HepG2 (cell line): Measurements from ENCODE around the gene TALDO1. TPM values are rescaled to one million over a fixed set of nuclear protein-coding genes. Genes with fewer than 3 reads are reported as not detected.

Experiments
- ATAC-seq: fragments of 200-7000 bp; cut with Tn5 transposase; 3 replicates; pipeline ENCODE4 v1.9.1; 2020; ENCODE audit warnings: mild to moderate bottlenecking, moderate library complexity
- BruUV-seq: library from RNA; stranded (reverse); fragments of 400-500 nt; replicated peaks from 2 replicates; lab custom pipeline; 2021; lab: Mats Ljungman, UMichigan
- CTCF ChIA-PET: fragments of 300-600 bp; formaldehyde crosslinking; extraction: SDS; loops from one replicate; lab custom pipeline; 2021; ENCODE audit warnings: low total read pairs, inconsistent platforms, low intra/inter-chr PET ratio; lab: Yijun Ruan, JAX
- POLR2A ChIA-PET: fragments of 350-600 bp; sonication (Branson Sonifier 250); formaldehyde crosslinking; loops from one replicate; lab custom pipeline; 2020; ENCODE audit warnings: antibody characterized with exemption, inconsistent platforms; lab: Yijun Ruan, JAX
- DNase-seq: peaks from one replicate; pipeline ENCODE4 v3.0.0-alpha.2; 2015; ENCODE audit warnings: low spot score
- FAIRE-seq: peaks from 3 replicates; lab custom pipeline; 2011; peaks lifted over from hg19 to GRCh38; lab: Jason Lieb, UNC
- H2AFZ ChIP-seq: one replicate; pipeline ENCODE4 v1.6.1; 2011; ENCODE audit warnings: low read length, inconsistent platforms
- H3K27ac ChIP-seq: fragments of 300-600 bp; 3 replicates; pipeline ENCODE4 v1.8.0; 2011; ENCODE audit warnings: mixed run types, mild to moderate bottlenecking, mixed read lengths, low read length, inconsistent platforms; ENCODE audit not compliant: insufficient read depth; ENCODE audit errors: extremely low read length
- H3K27me3 ChIP-seq, 2 experiments: fragments of 200-600 bp in 1 of 2; 2 replicates in 1 of 2; 3 replicates in 1 of 2; pipeline versions ENCODE4 v1.6.0 to v1.8.0; 2011; ENCODE audit warnings: low read length in 2 of 2, mild to moderate bottlenecking in 2 of 2, moderate library complexity in 2 of 2, inconsistent platforms in 1 of 2; ENCODE audit not compliant: insufficient read depth in 2 of 2, control insufficient read depth in 1 of 2
- H3K36me3 ChIP-seq, 2 experiments: fragments of 200-600 bp in 1 of 2; replicated peaks in 1 of 2; 2 replicates in 1 of 2; 3 replicates in 1 of 2; pipeline versions ENCODE4 v1.5.1 to v1.8.0; 2011; ENCODE audit warnings: low read length in 2 of 2, inconsistent platforms in 1 of 2; ENCODE audit not compliant: insufficient read depth in 2 of 2, control insufficient read depth in 1 of 2
- H3K4me1 ChIP-seq: 2 replicates; pipeline ENCODE4 v1.5.1; 2012; ENCODE audit warnings: low read length, inconsistent platforms; ENCODE audit not compliant: insufficient read depth
- H3K4me2 ChIP-seq: 2 replicates; pipeline ENCODE4 v1.6.0; 2011; ENCODE audit warnings: low read depth, low read length, inconsistent platforms
- H3K4me3 ChIP-seq, 3 experiments: fragments of 200-600 bp in 1 of 3; sonication (generic), shearing (Covaris generic) in 1 of 3; replicated peaks in 1 of 3; 2 replicates each; pipeline ENCODE4 v1.5.1; 2011 to 2016; ENCODE audit warnings: low read length in 3 of 3, inconsistent platforms in 2 of 3, low read depth in 2 of 3, mild to moderate bottlenecking in 2 of 3, control low read depth in 1 of 3, mixed read lengths in 1 of 3; ENCODE audit not compliant: insufficient read depth in 1 of 3
- H3K79me2 ChIP-seq: one replicate; pipeline ENCODE4 v1.6.1; 2011; ENCODE audit warnings: low read length, inconsistent platforms; ENCODE audit not compliant: insufficient read depth
- H3K9ac ChIP-seq: 2 replicates; pipeline ENCODE4 v1.6.0; 2011; ENCODE audit warnings: mild to moderate bottlenecking, low read depth, low read length, inconsistent platforms; ENCODE audit not compliant: insufficient read depth
- H3K9me3 ChIP-seq: 2 replicates; pipeline ENCODE4 v1.5.1; 2012; ENCODE audit warnings: mild to moderate bottlenecking, low read length
- H4K20me1 ChIP-seq: 2 replicates; pipeline ENCODE4 v1.6.0; 2011; ENCODE audit warnings: inconsistent platforms, mild to moderate bottlenecking, low read length, moderate library complexity; ENCODE audit not compliant: insufficient read depth
- AHR ChIP-seq: IDR thresholded peaks from 2 replicates; pipeline ENCODE4 v1.6.1; 2018; ENCODE audit warnings: missing genetic modification reagents, missing compliant biosample characterization
- CAMTA2 ChIP-seq: sonication (generic); formaldehyde crosslinking; IDR thresholded peaks from 2 replicates; pipeline ENCODE4 v1.4.0; 2020; ENCODE audit warnings: mild to moderate bottlenecking, missing genetic modification reagents, borderline replicate concordance
- HOXA3 ChIP-seq: sonication (generic); formaldehyde crosslinking; IDR thresholded peaks from 2 replicates; pipeline ENCODE4 v1.5.0; 2020; ENCODE audit warnings: missing genetic modification reagents
- JARID2 ChIP-seq: sonication (generic); formaldehyde crosslinking; IDR thresholded peaks from 2 replicates; pipeline ENCODE4 v1.8.1; 2023; ENCODE audit warnings: missing genetic modification reagents, inconsistent platforms; ENCODE audit not compliant: insufficient replicate concordance
- NFKB2 ChIP-seq: sonication (generic); formaldehyde crosslinking; IDR thresholded peaks from 2 replicates; pipeline ENCODE4 v1.4.0; 2020; ENCODE audit warnings: missing genetic modification reagents, borderline replicate concordance
- NR2F6 ChIP-seq, 2 experiments: IDR thresholded peaks; 2 replicates each; pipeline ENCODE4 v1.6.1; 2016; ENCODE audit warnings: antibody characterized with exemption in 1 of 2, mild to moderate bottlenecking in 1 of 2
- PCBP2 ChIP-seq: fragments of 200-400 bp; formaldehyde crosslinking; optimal IDR thresholded peaks from 2 replicates; pipeline ENCODE3; 2018; ENCODE audit warnings: low read length, low read depth; ENCODE audit not compliant: poor library complexity, severe bottlenecking
- POLR2G ChIP-seq: fragments of 200-400 bp; formaldehyde crosslinking; IDR thresholded peaks from 2 replicates; pipeline ENCODE4 v1.6.1; 2018; ENCODE audit warnings: mild to moderate bottlenecking, low read depth, low read length, moderate library complexity
- TCF12 ChIP-seq, 2 experiments: fragments of 450-650 bp in 1 of 2; sonication (generic) in 1 of 2; formaldehyde crosslinking in 1 of 2; IDR thresholded peaks; 2 replicates each; pipeline versions ENCODE4 v1.6.1 to v1.8.0; 2017 to 2022; ENCODE audit warnings: antibody characterized with exemption in 1 of 2, mild to moderate bottlenecking in 1 of 2, missing genetic modification reagents in 1 of 2, moderate library complexity in 1 of 2
- ZKSCAN8 ChIP-seq: IDR thresholded peaks from 2 replicates; pipeline ENCODE4 v1.6.1; 2016; ENCODE audit warnings: borderline replicate concordance, missing genetic modification reagents, missing compliant biosample characterization
- ZNF160 ChIP-seq: sonication (generic); formaldehyde crosslinking; IDR thresholded peaks from 2 replicates; pipeline ENCODE4 v1.8.0; 2022; ENCODE audit warnings: mild to moderate bottlenecking, inconsistent platforms, missing genetic modification reagents
- ZNF232 ChIP-seq: sonication (generic); formaldehyde crosslinking; IDR thresholded peaks from 2 replicates; pipeline ENCODE4 v1.4.0; 2020; ENCODE audit warnings: missing genetic modification reagents, borderline replicate concordance
- ZNF33A ChIP-seq: sonication (generic); formaldehyde crosslinking; IDR thresholded peaks from 2 replicates; pipeline ENCODE4 v1.5.1; 2020; ENCODE audit warnings: missing genetic modification reagents, mild to moderate bottlenecking, moderate library complexity, borderline replicate concordance
- ZNF546 ChIP-seq: sonication (generic); formaldehyde crosslinking; conservative IDR thresholded peaks from 2 replicates; pipeline ENCODE4 v1.8.1; 2023; ENCODE audit warnings: mild to moderate bottlenecking, missing genetic modification reagents
- ZNF614 ChIP-seq: IDR thresholded peaks from 2 replicates; pipeline ENCODE4 v1.6.1; 2018; ENCODE audit warnings: missing biosample characterization, missing genetic modification reagents, inconsistent platforms, borderline replicate concordance
- ZNF839 ChIP-seq: sonication (generic); formaldehyde crosslinking; IDR thresholded peaks from 2 replicates; pipeline ENCODE4 v1.4.0; 2020; ENCODE audit warnings: missing genetic modification reagents, mild to moderate bottlenecking, borderline replicate concordance
- ZSCAN31 ChIP-seq: sonication (generic); formaldehyde crosslinking; IDR thresholded peaks from 2 replicates; pipeline ENCODE4 v1.5.0; 2020; ENCODE audit warnings: low read depth, mild to moderate bottlenecking, missing genetic modification reagents
- WGBS: methylation state at CpG from one replicate; pipeline ENCODE4 v1.1.6; 2017; ENCODE audit warnings: low lambda C conversion rate; 5-methylcytosine and 5-hydroxymethylcytosine counted together
- in situ Hi-C: cut with HindIII; loops from 2 replicates; pipeline ENCODE4 v1.10.0; 2017; ENCODE audit warnings: low pct_unique_long_range_greater_than_20kb; ENCODE audit not compliant: extremely low pct_ligation_motif_present
- intact Hi-C: fragments of 100-400 bp; cut with micrococcal nuclease; formaldehyde crosslinking; loops from one replicate; pipeline ENCODE4 v1.10.0; 2022; ENCODE audit not compliant: unreplicated experiment
- polyA plus RNA-seq, 8 experiments: library from polyadenylated mRNA; depleted of rRNA in 3 of 8; stranded (reverse) in 7 of 8; unstranded in 1 of 8; fragments of >200 nt; fragmentation: Illumina TruSeq in 4 of 8; extraction: Trizol in 4 of 8; gene quantifications; 2 replicates each; pipeline versions ENCODE4 v1.2.1 to v1.2.3, GENCODE V29; 2011 to 2016; ENCODE audit warnings: low read depth in 4 of 8, missing spikeins in 1 of 8, mixed read lengths in 1 of 8; ENCODE audit not compliant: insufficient read depth in 1 of 8
- total RNA-seq, 5 experiments: library from RNA; depleted of rRNA; stranded (reverse); fragments of >200 nt; fragmentation: Illumina TruSeq; extraction: Trizol; gene quantifications; 2 replicates each; pipeline ENCODE4 v1.2.3, GENCODE V29; 2016; ENCODE audit warnings: low read depth in 1 of 5
- TF ChIP-seq, protein P1 (sequence below): sonication (generic); formaldehyde crosslinking; IDR thresholded peaks from 2 replicates; pipeline ENCODE4 v1.8.1; 2023; ENCODE audit warnings: mild to moderate bottlenecking, missing genetic modification reagents
- TF ChIP-seq, protein P2 (sequence below): IDR thresholded peaks from 2 replicates; pipeline ENCODE4 v1.6.1; 2016; ENCODE audit warnings: missing compliant biosample characterization, missing genetic modification reagents, borderline replicate concordance

Gene TALDO1
- total and polyA plus RNA-seq, 2 of the 13 experiments (the other 11 are each of a cell fraction or from before 2014, with no cell fraction given), result 107 to 240 TPM

DNA sequence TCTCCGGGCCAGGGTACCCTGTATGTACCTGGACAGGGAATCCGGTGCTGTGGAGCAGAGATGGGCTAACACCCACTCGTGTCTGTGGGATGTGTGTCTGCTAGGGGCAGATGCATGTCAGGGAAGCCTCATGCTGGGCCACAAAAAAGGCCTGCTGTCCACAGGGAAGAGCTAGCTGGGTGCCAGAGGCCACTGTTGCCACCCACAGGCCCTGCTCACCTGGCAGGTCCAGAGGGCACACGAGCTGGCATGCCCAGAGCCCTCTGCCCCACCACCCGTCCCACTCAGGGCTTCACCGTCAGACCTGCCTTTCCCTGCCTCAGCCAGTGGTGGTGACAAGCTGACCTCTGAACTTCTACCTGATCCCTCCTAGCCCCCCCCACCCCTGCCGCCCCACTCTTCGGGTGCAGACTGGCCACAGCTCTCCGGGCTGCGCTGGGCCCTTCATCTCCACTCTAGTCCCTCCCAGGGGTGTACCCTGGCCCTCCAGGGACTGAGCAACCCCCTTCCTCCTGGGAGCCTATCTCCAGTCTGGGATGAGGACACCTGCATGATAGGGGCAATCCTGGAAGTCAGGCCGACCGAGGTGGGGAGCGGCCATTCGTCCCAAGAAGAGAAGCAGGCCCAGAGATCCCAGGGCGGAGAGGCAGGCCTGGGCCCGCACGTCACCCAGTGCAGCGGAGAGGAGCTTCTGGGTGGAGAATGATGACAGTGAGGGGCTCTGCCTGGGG lies 49.5 kb downstream of the TALDO1 start:
- ATAC-seq (peak; percentile 30), DNase-seq (peak; percentile 30)
- CTCF ChIA-PET, result no interaction called here
- no peak for TF ChIP-seq ZKSCAN8
- peak; percentile 49; the same call in 1 of the 2 replicates for TF ChIP-seq ZNF839 (CRISPR knock-in tag)
- peak; percentile 21; the same call in 1 of the 2 replicates for TF ChIP-seq ZSCAN31
- TF ChIP-seq ZNF160 (CRISPR knock-in tag), result peak; percentile 10; the same call in 1 of the 2 replicates
- 0 out of 2 replicates have a peak, but pooled peaks have one; percentile 24 for TF ChIP-seq CAMTA2
- no peak for TF ChIP-seq JARID2 (CRISPR knock-in tag)
- no peak for TF ChIP-seq ZNF33A
- no peak for TF ChIP-seq AHR (CRISPR knock-in tag)
- TF ChIP-seq, protein P1, sequence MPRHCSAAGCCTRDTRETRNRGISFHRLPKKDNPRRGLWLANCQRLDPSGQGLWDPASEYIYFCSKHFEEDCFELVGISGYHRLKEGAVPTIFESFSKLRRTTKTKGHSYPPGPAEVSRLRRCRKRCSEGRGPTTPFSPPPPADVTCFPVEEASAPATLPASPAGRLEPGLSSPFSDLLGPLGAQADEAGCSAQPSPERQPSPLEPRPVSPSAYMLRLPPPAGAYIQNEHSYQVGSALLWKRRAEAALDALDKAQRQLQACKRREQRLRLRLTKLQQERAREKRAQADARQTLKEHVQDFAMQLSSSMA, result 0 out of 2 replicates have a peak, but pooled peaks have one; percentile 14
- TF ChIP-seq ZNF614 (CRISPR knock-in tag), result 0 out of 2 replicates have a peak, but pooled peaks have one; percentile 4
- no peak for TF ChIP-seq PCBP2
- no peak; the same call in 1 of the 2 replicates for TF ChIP-seq NR2F6 (IDR thresholded peaks at IDR 0.05)
- TF ChIP-seq NR2F6 (CRISPR knock-in tag; IDR thresholded peaks at IDR 0.05), result peak; percentile 17; the same call in 1 of the 2 replicates
- no peak for TF ChIP-seq TCF12 (IDR thresholded peaks at IDR 0.05)
- 0 out of 2 replicates have a peak, but pooled peaks have one; percentile 66 for TF ChIP-seq TCF12 (CRISPR knock-in tag; IDR thresholded peaks at IDR 0.05)
- 0 out of 2 replicates have a peak, but pooled peaks have one; percentile 15 for TF ChIP-seq ZNF546 (CRISPR knock-in tag)
- TF ChIP-seq HOXA3 (CRISPR knock-in tag), result peak; percentile 17; the same call in 1 of the 2 replicates
- TF ChIP-seq NFKB2 (CRISPR knock-in tag), result no peak
- peak; percentile 19; the same call in 1 of the 2 replicates for TF ChIP-seq POLR2G
- TF ChIP-seq ZNF232, result 0 out of 2 replicates have a peak, but pooled peaks have one; percentile 21
- TF ChIP-seq, protein P2, sequence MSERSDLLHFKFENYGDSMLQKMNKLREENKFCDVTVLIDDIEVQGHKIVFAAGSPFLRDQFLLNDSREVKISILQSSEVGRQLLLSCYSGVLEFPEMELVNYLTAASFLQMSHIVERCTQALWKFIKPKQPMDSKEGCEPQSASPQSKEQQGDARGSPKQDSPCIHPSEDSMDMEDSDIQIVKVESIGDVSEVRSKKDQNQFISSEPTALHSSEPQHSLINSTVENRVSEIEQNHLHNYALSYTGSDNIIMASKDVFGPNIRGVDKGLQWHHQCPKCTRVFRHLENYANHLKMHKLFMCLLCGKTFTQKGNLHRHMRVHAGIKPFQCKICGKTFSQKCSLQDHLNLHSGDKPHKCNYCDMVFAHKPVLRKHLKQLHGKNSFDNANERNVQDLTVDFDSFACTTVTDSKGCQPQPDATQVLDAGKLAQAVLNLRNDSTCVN, result 0 out of 2 replicates have a peak, but pooled peaks have one; percentile 17

More for the DNA sequence above, 49.5 kb downstream of the TALDO1 start:
- no peak for FAIRE-seq
- no TSS peak for BruUV-seq
- H3K79me2 ChIP-seq, result peaks cover 4% of the 10 kb centered on the region
- in situ Hi-C loops (no loop called here), intact Hi-C loops (no loop called here)
- WGBS, result 0% methylated on average over 8 of the region's 18 CpGs
- H2AFZ ChIP-seq, result no peak overlapping the region
- peak overlapping the region; percentile 70 to 97 (median 94) for H3K4me3 ChIP-seq
- H3K36me3 ChIP-seq, result peaks cover 1 to 4% of the 10 kb centered on the region in 2 experiments; a peak in 1 of 5 replicates
- no peaks in the 10 kb centered on the region for H3K9me3 ChIP-seq
- H4K20me1 ChIP-seq, result no peaks in the 10 kb centered on the region
- H3K4me2 ChIP-seq, result peak overlapping the region; percentile 100
- no peaks in the 10 kb centered on the region; a peak in 1 of 5 replicates for H3K27me3 ChIP-seq
- peak overlapping the region; percentile 80 for H3K27ac ChIP-seq
- POLR2A ChIA-PET, result interaction anchor here (0.6 to 5.3 kb wide), 17 partner anchors 9 to 261 kb away, joined by 3 to 44 read pairs (median 4); partner anchors contain the start of genes DEAF1, GATD1, PHRF1 and PIDD1
- H3K9ac ChIP-seq, result peak overlapping the region; percentile 82
- H3K4me1 ChIP-seq, result no peaks in the 10 kb centered on the region
